ENCODE measurements around the gene MAPK6.
"Not testable (repeated sequence)": the region's sequence is repeated elsewhere in the genome, so short reads cannot be mapped to it uniquely, and the experiment has no call there.

The MAPK6 gene

DNA sequence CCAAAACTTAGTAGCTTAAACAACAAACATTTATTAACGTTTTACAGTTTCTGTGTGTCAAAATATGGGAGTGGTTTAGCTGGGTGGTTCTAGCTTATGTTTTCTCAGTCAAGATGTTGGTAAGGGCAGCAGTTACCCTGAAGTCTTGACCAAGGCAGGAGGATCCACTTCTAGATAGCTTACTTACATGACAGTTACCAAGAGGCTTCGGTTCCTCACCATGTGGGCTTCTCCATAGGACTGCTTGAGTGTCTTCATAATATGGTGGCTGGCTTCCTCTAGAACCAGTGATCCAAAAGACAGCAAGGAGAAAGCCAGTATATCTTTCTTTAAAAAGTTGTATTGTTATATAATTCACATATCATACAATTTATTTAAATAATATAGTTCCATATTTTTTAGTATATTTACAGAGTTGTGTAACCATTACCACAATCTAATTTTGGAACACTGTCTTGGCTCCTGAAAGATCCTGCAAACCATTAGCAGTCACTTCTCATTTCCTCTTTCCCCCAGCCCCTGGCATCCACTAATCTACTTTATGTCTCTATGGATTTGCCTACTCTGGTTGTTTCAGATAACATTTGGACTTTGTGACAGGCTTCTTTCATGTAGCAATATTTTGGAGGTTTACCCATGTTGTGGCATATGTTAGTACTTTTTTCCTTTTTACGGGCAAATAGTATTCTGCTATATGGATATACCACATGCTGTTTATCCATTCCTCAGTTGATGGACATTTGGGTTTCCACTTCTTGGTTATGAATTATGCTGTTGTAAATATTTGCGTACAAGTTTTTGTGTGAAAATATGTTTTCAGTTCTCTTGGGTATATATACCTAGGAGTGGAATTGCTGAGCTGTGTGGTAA lies 33.3 kb downstream of the MAPK6 start:
- H3K9me3 ChIP-seq (ENCODE audit: control insufficient read depth in 2 of 2, low read length in 2 of 2) = no peaks in the 10 kb centered on the region
- H3K36me3 ChIP-seq (ENCODE audit: control insufficient read depth in 2 of 2, insufficient read depth in 2 of 2, low read length in 2 of 2) = peaks cover 2 to 16% of the 10 kb centered on the region in 2 donors

GRCh38 chr15:52054381-52054780 lies 35.4 kb downstream of the MAPK6 start:
- Histone ChIP-seq H3K4me1 (ENCODE audit: control insufficient read depth, insufficient read depth, low read length) (no peaks in the 10 kb centered on the region), H3K27ac (ENCODE audit: low read length) (no peak overlapping the region), H3K4me3 (ENCODE audit: low read length in 2 of 2) (no peak overlapping the region), H3K36me3 (ENCODE audit: control insufficient read depth in 2 of 2, insufficient read depth in 2 of 2, low read length in 2 of 2) (peaks cover 11 to 21% of the 10 kb centered on the region in 2 donors), H3K9me3 (ENCODE audit: control insufficient read depth in 2 of 2, low read length in 2 of 2) (no peaks in the 10 kb centered on the region), H3K27me3 (ENCODE audit: control insufficient read depth in 1 of 2, insufficient read depth in 2 of 2, low read length in 2 of 2) (no peaks in the 10 kb centered on the region), H3K9ac (ENCODE audit: low read length in 2 of 2) (no peak overlapping the region)

More for the DNA sequence above, 33.3 kb downstream of the MAPK6 start:
- Histone ChIP-seq H3K4me1 (ENCODE audit: control insufficient read depth, insufficient read depth, low read length) (no peaks in the 10 kb centered on the region), H3K9ac (ENCODE audit: low read length in 2 of 2) (no peak overlapping the region), H3K27me3 (ENCODE audit: control insufficient read depth in 1 of 2, insufficient read depth in 2 of 2, low read length in 2 of 2) (no peaks in the 10 kb centered on the region), H3K27ac (ENCODE audit: low read length) (no peak overlapping the region), H3K4me3 (ENCODE audit: low read length in 2 of 2) (no peak overlapping the region)

DNA sequence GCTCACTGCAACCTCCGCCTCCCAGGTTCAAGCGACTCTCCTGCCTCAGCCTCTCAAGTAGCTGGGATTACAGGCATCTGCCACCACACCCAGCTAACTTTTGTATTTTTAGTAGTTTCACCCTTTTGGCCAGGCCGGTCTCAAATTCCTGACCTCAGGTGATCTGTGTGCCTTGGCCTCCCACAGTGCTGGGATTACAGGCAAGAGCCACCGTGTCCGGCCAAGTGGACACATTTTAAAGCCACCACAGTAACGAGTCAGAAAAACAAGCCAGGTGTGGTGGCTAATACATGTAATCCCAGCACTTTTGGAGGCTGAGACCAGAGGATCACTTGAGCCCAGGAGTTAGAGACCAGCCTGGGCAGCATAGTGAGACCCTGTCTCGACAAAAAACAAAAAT lies 35.8 kb downstream of the MAPK6 start:
- H3K4me1 ChIP-seq (ENCODE audit: control insufficient read depth, insufficient read depth, low read length); H3K27me3 ChIP-seq (ENCODE audit: control insufficient read depth in 1 of 2, insufficient read depth in 2 of 2, low read length in 2 of 2); H3K9me3 ChIP-seq (ENCODE audit: control insufficient read depth in 2 of 2, low read length in 2 of 2); H3K9ac ChIP-seq (ENCODE audit: low read length in 2 of 2); H3K4me3 ChIP-seq (ENCODE audit: low read length in 2 of 2); H3K27ac ChIP-seq (ENCODE audit: low read length): not testable (repeated sequence)
- peaks cover 15 to 26% of the 10 kb centered on the region in 2 donors for H3K36me3 ChIP-seq (ENCODE audit: control insufficient read depth in 2 of 2, insufficient read depth in 2 of 2, low read length in 2 of 2)

- Histone ChIP-seq H3K9me3 (ENCODE audit: control insufficient read depth in 2 of 2, low read length in 2 of 2) (no peaks in the 10 kb centered on the region), H3K27me3 (ENCODE audit: control insufficient read depth in 1 of 2, insufficient read depth in 2 of 2, low read length in 2 of 2) (no peaks in the 10 kb centered on the region), H3K4me3 (ENCODE audit: low read length in 2 of 2) (no peak overlapping the region), H3K27ac (ENCODE audit: low read length) (no peak overlapping the region), H3K4me1 (ENCODE audit: control insufficient read depth, insufficient read depth, low read length) (no peaks in the 10 kb centered on the region), H3K36me3 (ENCODE audit: control insufficient read depth in 2 of 2, insufficient read depth in 2 of 2, low read length in 2 of 2) (peaks cover 24 to 32% of the 10 kb centered on the region in 2 donors), H3K9ac (ENCODE audit: low read length in 2 of 2) (no peak overlapping the region)
Observed at GRCh38 chr15:52056001-52056400, 37.0 kb downstream of the MAPK6 start.

- Histone ChIP-seq H3K36me3 (ENCODE audit: control insufficient read depth in 2 of 2, insufficient read depth in 2 of 2, low read length in 2 of 2) (peaks cover 24 to 32% of the 10 kb centered on the region in 2 donors), H3K27me3 (ENCODE audit: control insufficient read depth in 1 of 2, insufficient read depth in 2 of 2, low read length in 2 of 2) (no peaks in the 10 kb centered on the region), H3K9me3 (ENCODE audit: control insufficient read depth in 2 of 2, low read length in 2 of 2) (no peaks in the 10 kb centered on the region), H3K4me3 (ENCODE audit: low read length in 2 of 2) (no peak overlapping the region), H3K9ac (ENCODE audit: low read length in 2 of 2) (no peak overlapping the region), H3K27ac (ENCODE audit: low read length) (no peak overlapping the region), H3K4me1 (ENCODE audit: control insufficient read depth, insufficient read depth, low read length) (no peaks in the 10 kb centered on the region)
Observed at GRCh38 chr15:52056496-52056895, 37.5 kb downstream of the MAPK6 start.

- Histone ChIP-seq H3K4me3 (ENCODE audit: low read length in 2 of 2) (no peak overlapping the region), H3K9ac (ENCODE audit: low read length in 2 of 2) (no peak overlapping the region), H3K9me3 (ENCODE audit: control insufficient read depth in 2 of 2, low read length in 2 of 2) (no peaks in the 10 kb centered on the region), H3K4me1 (ENCODE audit: control insufficient read depth, insufficient read depth, low read length) (no peaks in the 10 kb centered on the region), H3K36me3 (ENCODE audit: control insufficient read depth in 2 of 2, insufficient read depth in 2 of 2, low read length in 2 of 2) (peaks cover 22 to 30% of the 10 kb centered on the region in 2 donors), H3K27ac (ENCODE audit: low read length) (no peak overlapping the region), H3K27me3 (ENCODE audit: control insufficient read depth in 1 of 2, insufficient read depth in 2 of 2, low read length in 2 of 2) (no peaks in the 10 kb centered on the region)
Observed at GRCh38 chr15:52057996-52058395, 39.0 kb downstream of the MAPK6 start.

DNA sequence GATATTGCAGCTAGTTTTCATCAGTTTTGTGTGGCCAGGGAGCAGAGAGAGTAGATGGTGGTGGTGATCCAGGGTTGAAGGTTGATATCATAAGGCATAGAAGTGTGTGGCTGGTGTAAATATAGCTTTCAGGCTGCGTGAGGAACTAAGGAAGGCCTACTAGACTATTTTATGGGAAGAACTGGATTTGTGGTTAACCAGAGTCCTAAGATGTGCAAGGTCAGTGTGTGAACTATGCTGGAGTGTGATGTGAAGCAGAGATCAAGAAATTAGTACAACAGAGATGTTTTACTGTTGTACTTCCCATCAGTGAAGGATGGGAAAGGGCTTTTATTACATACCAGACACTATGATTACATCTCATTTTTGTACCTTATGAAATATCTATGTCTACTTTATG lies 41.5 kb downstream of the MAPK6 start:
- H3K36me3 ChIP-seq (ENCODE audit: control insufficient read depth in 2 of 2, insufficient read depth in 2 of 2, low read length in 2 of 2) = peaks cover 30 to 31% of the 10 kb centered on the region in 2 donors

GRCh38 chr15:52066842-52067544 lies 48.0 kb downstream of the MAPK6 start:
- H3K4me3 ChIP-seq (ENCODE audit: low read length in 2 of 2) = no peak overlapping the region
- H3K9me3 ChIP-seq (ENCODE audit: control insufficient read depth in 2 of 2, low read length in 2 of 2) = no peaks in the 10 kb centered on the region
- H3K27me3 ChIP-seq (ENCODE audit: control insufficient read depth in 1 of 2, insufficient read depth in 2 of 2, low read length in 2 of 2) = no peaks in the 10 kb centered on the region
- H3K4me1 ChIP-seq (ENCODE audit: control insufficient read depth, insufficient read depth, low read length) = no peaks in the 10 kb centered on the region
- peaks cover 8 to 9% of the 10 kb centered on the region in 2 donors for H3K36me3 ChIP-seq (ENCODE audit: control insufficient read depth in 2 of 2, insufficient read depth in 2 of 2, low read length in 2 of 2)
- no peak overlapping the region for H3K9ac ChIP-seq (ENCODE audit: low read length in 2 of 2)
- no peak overlapping the region for H3K27ac ChIP-seq (ENCODE audit: low read length)

More for the DNA sequence above, 41.5 kb downstream of the MAPK6 start:
- Histone ChIP-seq H3K27ac (ENCODE audit: low read length) (no peak overlapping the region), H3K4me3 (ENCODE audit: low read length in 2 of 2) (no peak overlapping the region), H3K9me3 (ENCODE audit: control insufficient read depth in 2 of 2, low read length in 2 of 2) (no peaks in the 10 kb centered on the region), H3K27me3 (ENCODE audit: control insufficient read depth in 1 of 2, insufficient read depth in 2 of 2, low read length in 2 of 2) (no peaks in the 10 kb centered on the region), H3K9ac (ENCODE audit: low read length in 2 of 2) (no peak overlapping the region), H3K4me1 (ENCODE audit: control insufficient read depth, insufficient read depth, low read length) (no peaks in the 10 kb centered on the region)

DNA sequence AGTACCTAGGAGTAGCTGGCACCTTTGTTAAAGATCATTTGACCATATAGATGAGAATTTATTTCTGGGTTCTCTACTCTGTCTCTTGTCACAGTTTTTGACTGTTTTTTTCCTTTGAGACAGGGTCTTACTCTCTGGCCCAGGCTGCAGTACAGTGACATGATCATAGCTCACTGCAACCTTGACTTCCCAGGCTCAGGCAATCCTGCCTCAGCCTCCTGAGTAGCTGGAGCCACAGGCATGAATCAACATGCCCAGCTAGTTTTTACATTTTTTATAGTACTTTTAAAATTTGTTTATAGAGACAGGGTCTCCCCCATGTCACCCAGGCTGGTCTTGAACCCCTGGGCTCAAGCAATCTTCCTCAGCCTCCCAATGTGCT lies 48.5 kb downstream of the MAPK6 start:
- Histone ChIP-seq H3K9ac (ENCODE audit: low read length in 2 of 2) (no peak overlapping the region), H3K27me3 (ENCODE audit: control insufficient read depth in 1 of 2, insufficient read depth in 2 of 2, low read length in 2 of 2) (no peaks in the 10 kb centered on the region), H3K4me1 (ENCODE audit: control insufficient read depth, insufficient read depth, low read length) (no peaks in the 10 kb centered on the region), H3K27ac (ENCODE audit: low read length) (no peak overlapping the region), H3K9me3 (ENCODE audit: control insufficient read depth in 2 of 2, low read length in 2 of 2) (no peaks in the 10 kb centered on the region), H3K36me3 (ENCODE audit: control insufficient read depth in 2 of 2, insufficient read depth in 2 of 2, low read length in 2 of 2) (peaks cover 6 to 9% of the 10 kb centered on the region in 2 donors), H3K4me3 (ENCODE audit: low read length in 2 of 2) (no peak overlapping the region)

DNA sequence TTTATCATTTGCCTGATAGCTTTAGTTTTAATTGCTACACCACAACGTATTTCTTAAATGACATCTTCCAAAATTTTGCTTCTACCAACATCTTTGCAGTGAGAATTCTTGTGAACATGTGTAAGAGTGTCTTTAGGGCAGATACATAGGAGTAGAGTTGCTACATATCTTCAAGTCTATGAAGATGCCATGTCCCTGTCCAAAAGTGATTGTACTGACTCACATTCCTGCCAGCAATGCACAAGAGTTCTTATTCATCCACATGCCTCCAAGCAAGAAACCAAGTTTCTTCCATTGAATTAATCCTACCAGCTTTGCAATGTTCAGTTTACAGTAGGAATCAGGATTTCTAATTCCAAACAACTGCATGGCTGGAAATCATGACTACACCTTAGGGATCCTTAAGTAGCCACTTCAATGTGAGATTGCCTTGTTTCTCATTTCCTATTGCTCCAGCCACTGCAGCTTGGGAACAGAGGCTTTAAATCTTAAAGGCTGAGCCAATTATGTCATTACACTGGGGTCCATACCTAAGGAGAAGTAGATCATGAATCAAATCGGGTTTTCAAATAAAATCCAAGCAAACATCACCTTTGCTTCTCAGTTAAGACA lies 49.1 kb downstream of the MAPK6 start:
- H3K4me1 ChIP-seq (ENCODE audit: control insufficient read depth, insufficient read depth, low read length) = no peaks in the 10 kb centered on the region
- no peak overlapping the region for H3K27ac ChIP-seq (ENCODE audit: low read length)
- H3K4me3 ChIP-seq (ENCODE audit: low read length in 2 of 2) = no peak overlapping the region
- no peak overlapping the region for H3K9ac ChIP-seq (ENCODE audit: low read length in 2 of 2)
- peaks cover 6 to 7% of the 10 kb centered on the region in 2 donors for H3K36me3 ChIP-seq (ENCODE audit: control insufficient read depth in 2 of 2, insufficient read depth in 2 of 2, low read length in 2 of 2)
- H3K27me3 ChIP-seq (ENCODE audit: control insufficient read depth in 1 of 2, insufficient read depth in 2 of 2, low read length in 2 of 2) = no peaks in the 10 kb centered on the region
- H3K9me3 ChIP-seq (ENCODE audit: control insufficient read depth in 2 of 2, low read length in 2 of 2) = no peaks in the 10 kb centered on the region
